H1 (cell line): Measurements from ENCODE around the gene SLAIN2. TPM values are rescaled to one million over a fixed set of nuclear protein-coding genes. Genes with fewer than 3 reads are reported as not detected.

Experiments
- CTCF ChIA-PET: fragments of 300-600 bp; sonication (Branson Sonifier 250); formaldehyde crosslinking; loops from one replicate; lab custom pipeline; 2021; ENCODE audit not compliant: partially characterized antibody; lab: Charles Lee
- POLR2A ChIA-PET: fragments of 300-600 bp; sonication (Branson Sonifier 250); formaldehyde crosslinking; loops from one replicate; lab custom pipeline; 2021; ENCODE audit warnings: inconsistent platforms; ENCODE audit not compliant: partially characterized antibody; lab: Charles Lee
- DNase-seq, 2 experiments: peaks; one replicate each; pipeline versions ENCODE4 v3.0.0 to v3.0.0-alpha.2; 2010 to 2022; ENCODE audit warnings: low spot score in 2 of 2, low read depth in 1 of 2, mixed read lengths in 1 of 2
- FAIRE-seq: peaks from 2 replicates; lab custom pipeline; 2011; peaks lifted over from hg19 to GRCh38; lab: Jason Lieb, UNC
- H2AFZ ChIP-seq: 2 replicates; pipeline ENCODE4 v1.8.1; 2012; ENCODE audit warnings: low read length, inconsistent platforms
- H2AK5ac ChIP-seq: 2 replicates; pipeline ENCODE4 v1.6.1; 2013; ENCODE audit warnings: low read depth, low read length
- H2BK120ac ChIP-seq: replicated peaks from 2 replicates; pipeline ENCODE3; 2013; ENCODE audit warnings: low read depth, low read length, inconsistent platforms
- H2BK12ac ChIP-seq: 2 replicates; pipeline ENCODE4 v1.6.1; 2013; ENCODE audit warnings: low read depth, low read length
- H2BK15ac ChIP-seq: 2 replicates; pipeline ENCODE4 v1.6.1; 2013; ENCODE audit warnings: low read length
- H2BK20ac ChIP-seq: 2 replicates; pipeline ENCODE4 v1.6.1; 2013; ENCODE audit warnings: low read length
- H2BK5ac ChIP-seq: 2 replicates; pipeline ENCODE4 v1.6.1; 2013; ENCODE audit warnings: low read depth, low read length
- H3K14ac ChIP-seq: 2 replicates; pipeline ENCODE4 v1.6.1; 2013; ENCODE audit warnings: inconsistent platforms; ENCODE audit not compliant: insufficient read length
- H3K18ac ChIP-seq: 2 replicates; pipeline ENCODE4 v1.6.1; 2013; ENCODE audit warnings: low read length; ENCODE audit errors: extremely low read depth
- H3K23ac ChIP-seq: 2 replicates; pipeline ENCODE4 v1.6.1; 2013; ENCODE audit warnings: inconsistent platforms; ENCODE audit not compliant: insufficient read length
- H3K23me2 ChIP-seq: 2 replicates; pipeline ENCODE4 v1.6.1; 2013; ENCODE audit warnings: low read depth, low read length
- H3K27ac ChIP-seq: 2 replicates; pipeline ENCODE4 v1.6.1; 2011; ENCODE audit warnings: low read depth, low read length, inconsistent platforms
- H3K27me3 ChIP-seq, 4 experiments: replicated peaks in 1 of 4; 1 replicate in 1 of 4; 2 replicates in 3 of 4; pipeline versions ENCODE4 v1.6.1 to v1.8.1; 2011 to 2013; ENCODE audit warnings: low read length in 3 of 4, mild to moderate bottlenecking in 3 of 4, inconsistent platforms in 2 of 4, mixed read lengths in 2 of 4, moderate library complexity in 1 of 4; ENCODE audit not compliant: control insufficient read depth in 3 of 4, insufficient read depth in 3 of 4; ENCODE audit errors: extremely low read depth in 1 of 4
- H3K36me3 ChIP-seq, 4 experiments: 2 replicates each; pipeline versions ENCODE4 v1.6.1 to v1.8.1; 2011 to 2013; ENCODE audit warnings: mild to moderate bottlenecking in 4 of 4, low read length in 3 of 4, moderate library complexity in 2 of 4, control low read depth in 1 of 4, inconsistent platforms in 1 of 4; ENCODE audit not compliant: insufficient read depth in 4 of 4, control insufficient read depth in 2 of 4
- H3K4ac ChIP-seq: replicated peaks from 2 replicates; pipeline ENCODE3; 2013; ENCODE audit warnings: low read length, low read depth, mixed read lengths, inconsistent platforms; ENCODE audit not compliant: insufficient read length
- H3K4me1 ChIP-seq, 4 experiments: replicated peaks in 1 of 4; 1 replicate in 1 of 4; 2 replicates in 3 of 4; pipeline versions ENCODE4 v1.6.1 to v1.8.1; 2011 to 2013; ENCODE audit warnings: low read length in 3 of 4, inconsistent platforms in 2 of 4, mixed read lengths in 1 of 4; ENCODE audit not compliant: insufficient read depth in 4 of 4, control insufficient read depth in 3 of 4
- H3K4me2 ChIP-seq, 2 experiments: 2 replicates each; pipeline versions ENCODE4 v1.6.1 to v1.8.1; 2011 to 2013; ENCODE audit warnings: low read depth in 2 of 2, low read length in 2 of 2, control low read depth in 1 of 2, inconsistent platforms in 1 of 2, mild to moderate bottlenecking in 1 of 2; ENCODE audit not compliant: insufficient read depth in 1 of 2
- H3K4me3 ChIP-seq, 4 experiments: fragments of 200-600, 300-600 bp in 1 of 4; sonication (generic), shearing (Covaris generic), sonication (Bioruptor Twin) in 1 of 4; 2 replicates each; pipeline versions ENCODE4 v1.5.1 to v1.8.1; 2011 to 2016; ENCODE audit warnings: low read length in 4 of 4, low read depth in 3 of 4, control low read depth in 2 of 4, inconsistent platforms in 2 of 4, mild to moderate bottlenecking in 2 of 4, mixed read lengths in 1 of 4, moderate library complexity in 1 of 4; ENCODE audit not compliant: insufficient read depth in 2 of 4; ENCODE audit errors: extremely low read depth in 1 of 4
- H3K56ac ChIP-seq: replicated peaks from 2 replicates; pipeline ENCODE3; 2013; ENCODE audit warnings: low read depth, mild to moderate bottlenecking, mixed read lengths, low read length, inconsistent platforms; ENCODE audit not compliant: insufficient read length
- H3K79me1 ChIP-seq: 2 replicates; pipeline ENCODE4 v1.6.1; 2013; ENCODE audit warnings: low read depth, low read length, control low read depth
- H3K79me2 ChIP-seq, 2 experiments: 2 replicates each; pipeline versions ENCODE4 v1.6.1 to v1.8.1; 2012 to 2013; ENCODE audit warnings: low read length in 2 of 2, mild to moderate bottlenecking in 2 of 2, inconsistent platforms in 1 of 2; ENCODE audit not compliant: insufficient read depth in 2 of 2, control insufficient read depth in 1 of 2
- H3K9ac ChIP-seq, 4 experiments: replicated peaks in 1 of 4; 1 replicate in 1 of 4; 2 replicates in 3 of 4; pipeline versions ENCODE4 v1.6.1 to v1.8.1; 2011 to 2013; ENCODE audit warnings: low read depth in 3 of 4, low read length in 3 of 4, control low read depth in 2 of 4, mild to moderate bottlenecking in 2 of 4, moderate library complexity in 2 of 4, inconsistent platforms in 1 of 4; ENCODE audit errors: extremely low read depth in 1 of 4
- H3K9me3 ChIP-seq, 2 experiments: 2 replicates each; pipeline versions ENCODE4 v1.6.1 to v1.8.1; 2012 to 2013; ENCODE audit warnings: mild to moderate bottlenecking in 2 of 2, moderate library complexity in 2 of 2, control low read depth in 1 of 2, inconsistent platforms in 1 of 2, low read depth in 1 of 2, low read length in 1 of 2, mixed read lengths in 1 of 2; ENCODE audit not compliant: insufficient read depth in 2 of 2
- H4K20me1 ChIP-seq, 2 experiments: replicated peaks in 1 of 2; 2 replicates each; pipeline versions ENCODE3 to v1.8.1; 2011 to 2013; ENCODE audit warnings: inconsistent platforms in 2 of 2, low read length in 2 of 2, mild to moderate bottlenecking in 1 of 2; ENCODE audit not compliant: insufficient read depth in 2 of 2, control insufficient read depth in 1 of 2
- H4K5ac ChIP-seq: 2 replicates; pipeline ENCODE4 v1.6.1; 2013; ENCODE audit warnings: low read length, low read depth, mixed read lengths, inconsistent platforms; ENCODE audit not compliant: insufficient read length
- H4K8ac ChIP-seq: 2 replicates; pipeline ENCODE4 v1.8.0; 2013; ENCODE audit warnings: mild to moderate bottlenecking, moderate library complexity, low read length, inconsistent platforms; ENCODE audit not compliant: insufficient read depth; ENCODE audit errors: extremely low read depth
- H4K91ac ChIP-seq: replicated peaks from 2 replicates; pipeline ENCODE3; 2013; ENCODE audit warnings: low read length, mixed read lengths, inconsistent platforms; ENCODE audit not compliant: insufficient read length
- CBX5 ChIP-seq: fragments of 300-800, 300-1000 bp; sonication (generic); IDR thresholded peaks from 2 replicates; pipeline ENCODE4 v1.7.1; 2016; ENCODE audit warnings: antibody characterized with exemption, low read length, low read depth
- CHD1 ChIP-seq: IDR thresholded peaks from 2 replicates; pipeline ENCODE4 v1.6.1; 2012; ENCODE audit warnings: low read depth, low read length, improper control_type of control experiment
- EP300 ChIP-seq, 2 experiments: IDR thresholded peaks; 1 replicate in 1 of 2; 2 replicates in 1 of 2; pipeline ENCODE4 v1.6.1; 2011 to 2012; ENCODE audit warnings: low read depth in 2 of 2, low read length in 2 of 2, mild to moderate bottlenecking in 2 of 2, borderline replicate concordance in 1 of 2, inconsistent platforms in 1 of 2, moderate library complexity in 1 of 2
- GABPA ChIP-seq: IDR thresholded peaks from 2 replicates; pipeline ENCODE4 v1.6.1; 2011; ENCODE audit warnings: mild to moderate bottlenecking, low read length, moderate library complexity, borderline replicate concordance; ENCODE audit not compliant: insufficient read depth
- GTF2F1 ChIP-seq: IDR thresholded peaks from 2 replicates; pipeline ENCODE4 v1.6.1; 2012; ENCODE audit warnings: low read depth, low read length, improper control_type of control experiment, borderline replicate concordance
- JUND ChIP-seq: IDR thresholded peaks from 2 replicates; pipeline ENCODE4 v1.6.1; 2011; ENCODE audit warnings: mild to moderate bottlenecking, improper control_type of control experiment, low read length
- PHF8 ChIP-seq: fragments of 200-600 bp; sonication (generic); conservative IDR thresholded peaks from 2 replicates; pipeline ENCODE4 v1.7.1; 2012; ENCODE audit warnings: low read depth, mild to moderate bottlenecking, inconsistent platforms, low read length, moderate library complexity
- POLR2AphosphoS5 ChIP-seq: IDR thresholded peaks from 2 replicates; pipeline ENCODE4 v1.6.1; 2011; ENCODE audit warnings: low read depth, low read length
- ZNF274 ChIP-seq: IDR thresholded peaks from 2 replicates; pipeline ENCODE4 v1.7.0; 2012; ENCODE audit warnings: low read length, borderline replicate concordance; ENCODE audit errors: extremely low read depth
- WGBS, 2 experiments: shearing (Covaris generic) in 1 of 2; methylation state at CpG; one replicate each; pipeline versions ENCODE4 v1.1.6 to v1.1.7; 2013 to 2015; ENCODE audit warnings: low lambda C conversion rate in 2 of 2, mixed read lengths in 2 of 2, inconsistent platforms in 1 of 2, low coverage in 1 of 2, missing lambda C conversion rate in 1 of 2; ENCODE audit not compliant: insufficient replicate concordance in 2 of 2, insufficient coverage in 1 of 2, insufficient read length in 1 of 2; ENCODE audit errors: extremely low coverage in 1 of 2, missing lambda C conversion rate in 1 of 2; 5-methylcytosine and 5-hydroxymethylcytosine counted together
- polyA plus RNA-seq, 7 experiments: library from polyadenylated mRNA; depleted of rRNA in 3 of 7; stranded (reverse) in 5 of 7; unstranded in 2 of 7; fragments of >200 nt in 5 of 7; fragments of 200-250 nt in 2 of 7; gene quantifications; 1 replicate in 5 of 7; 2 replicates in 1 of 7; 4 replicates in 1 of 7; pipeline versions ENCODE4 v1.2.1 to v1.2.3, GENCODE V29; 2011 to 2013; ENCODE audit warnings: missing spikeins in 2 of 7, mixed read lengths in 2 of 7
- total RNA-seq: library from RNA; stranded (reverse); fragmentation: NEBNext Ultra II Directional; extraction: Animal tissue kit (Norgen Biotek cat#: 25700); gene quantifications from 2 replicates; pipeline ENCODE4 v1.2.1, GENCODE V29; 2021
- TF ChIP-seq, protein P1 (sequence below): IDR thresholded peaks from 2 replicates; pipeline ENCODE4 v1.6.1; 2011; ENCODE audit warnings: low read length, improper control_type of control experiment
- TF ChIP-seq, protein P2 (sequence below): IDR thresholded peaks from 2 replicates; pipeline ENCODE4 v1.6.1; 2012; ENCODE audit warnings: low read length, inconsistent platforms

Gene SLAIN2
- total and polyA plus RNA-seq, 2 of the 8 experiments (the other 6 are each of a cell fraction or from before 2014, with no cell fraction given) = 8.2 to 40.0 TPM

DNA sequence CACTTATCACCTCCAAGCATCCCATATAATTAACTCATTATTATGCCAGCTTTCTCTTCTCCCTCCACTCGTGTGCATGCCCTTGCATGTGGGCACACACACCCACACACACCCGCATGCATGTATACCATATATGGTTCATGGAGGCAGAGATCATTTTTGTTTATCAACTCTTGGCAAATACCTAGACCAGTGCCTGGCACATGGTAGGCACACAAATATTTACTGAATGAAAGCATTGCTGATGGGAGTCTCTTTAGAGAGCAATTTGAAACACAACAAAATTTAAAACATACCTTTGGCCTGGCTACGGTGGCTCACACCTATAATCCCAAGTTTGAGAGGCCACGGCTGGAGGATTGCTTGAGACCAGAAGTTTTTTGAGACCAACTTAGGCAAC, 90.7 kb downstream of the SLAIN2 start:
- no peak overlapping the region for H3K18ac ChIP-seq
- no peak overlapping the region for H4K91ac ChIP-seq
- H2BK120ac ChIP-seq = no peak overlapping the region
- peaks cover 0 to 7% (median 2%) of the 10 kb centered on the region in 4 experiments; a peak in 2 of 7 replicates for H3K4me1 ChIP-seq
- H3K23ac ChIP-seq = no peak overlapping the region
- no peaks in the 10 kb centered on the region for H3K79me1 ChIP-seq
- H2AK5ac ChIP-seq = no peak overlapping the region
- no peak overlapping the region for H3K4me3 ChIP-seq
- no peak overlapping the region for H2AFZ ChIP-seq
- no peak overlapping the region for H3K14ac ChIP-seq
- no peak overlapping the region for H2BK15ac ChIP-seq
- no peak overlapping the region for H3K9ac ChIP-seq
- no peaks in the 10 kb centered on the region for H4K20me1 ChIP-seq
- no peak overlapping the region for H4K8ac ChIP-seq
- H3K56ac ChIP-seq = no peak overlapping the region
- FAIRE-seq = no peak
- no peak for DNase-seq
- no peaks in the 10 kb centered on the region for H3K27me3 ChIP-seq
- H2BK12ac ChIP-seq = no peak overlapping the region
- no peaks in the 10 kb centered on the region for H3K79me2 ChIP-seq
- H3K4me2 ChIP-seq = no peak overlapping the region
- ChIA-PET CTCF (interaction anchor here (0.9 kb wide), 1 partner anchor 20 kb away, joined by 3 read pairs; no protein-coding TSS in a partner anchor), POLR2A (no interaction called here)
- no peak overlapping the region for H4K5ac ChIP-seq
- H2BK20ac ChIP-seq = no peak overlapping the region
- H2BK5ac ChIP-seq = no peak overlapping the region
- 88% methylated on average over 4 of the region's 4 CpGs; no CpG with 5 or more reads in 1 of the 2 experiments for WGBS, 2 experiments
- H3K23me2 ChIP-seq = no peaks in the 10 kb centered on the region; the same call in 1 of the 2 replicates
- no peak overlapping the region for H3K27ac ChIP-seq
- H3K36me3 ChIP-seq = no peaks in the 10 kb centered on the region
- no peak overlapping the region for H3K4ac ChIP-seq
- H3K9me3 ChIP-seq = no peaks in the 10 kb centered on the region
- TF ChIP-seq CBX5 = no peak
- TF ChIP-seq JUND = no peak
- no peak for TF ChIP-seq CHD1
- no peak for TF ChIP-seq GTF2F1
- no peak for TF ChIP-seq PHF8
- no peak for TF ChIP-seq EP300 (IDR thresholded peaks at IDR 0.05; ENCODE audit: borderline replicate concordance in 1 of 2, low read depth in 2 of 2, low read length in 2 of 2)
- TF ChIP-seq GABPA = no peak
- TF ChIP-seq, protein P1, sequence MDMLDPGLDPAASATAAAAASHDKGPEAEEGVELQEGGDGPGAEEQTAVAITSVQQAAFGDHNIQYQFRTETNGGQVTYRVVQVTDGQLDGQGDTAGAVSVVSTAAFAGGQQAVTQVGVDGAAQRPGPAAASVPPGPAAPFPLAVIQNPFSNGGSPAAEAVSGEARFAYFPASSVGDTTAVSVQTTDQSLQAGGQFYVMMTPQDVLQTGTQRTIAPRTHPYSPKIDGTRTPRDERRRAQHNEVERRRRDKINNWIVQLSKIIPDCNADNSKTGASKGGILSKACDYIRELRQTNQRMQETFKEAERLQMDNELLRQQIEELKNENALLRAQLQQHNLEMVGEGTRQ = no peak
- TF ChIP-seq ZNF274 = no peak
- TF ChIP-seq, protein P2, sequence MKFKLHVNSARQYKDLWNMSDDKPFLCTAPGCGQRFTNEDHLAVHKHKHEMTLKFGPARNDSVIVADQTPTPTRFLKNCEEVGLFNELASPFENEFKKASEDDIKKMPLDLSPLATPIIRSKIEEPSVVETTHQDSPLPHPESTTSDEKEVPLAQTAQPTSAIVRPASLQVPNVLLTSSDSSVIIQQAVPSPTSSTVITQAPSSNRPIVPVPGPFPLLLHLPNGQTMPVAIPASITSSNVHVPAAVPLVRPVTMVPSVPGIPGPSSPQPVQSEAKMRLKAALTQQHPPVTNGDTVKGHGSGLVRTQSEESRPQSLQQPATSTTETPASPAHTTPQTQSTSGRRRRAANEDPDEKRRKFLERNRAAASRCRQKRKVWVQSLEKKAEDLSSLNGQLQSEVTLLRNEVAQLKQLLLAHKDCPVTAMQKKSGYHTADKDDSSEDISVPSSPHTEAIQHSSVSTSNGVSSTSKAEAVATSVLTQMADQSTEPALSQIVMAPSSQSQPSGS = no peak
- TF ChIP-seq POLR2AphosphoS5 = no peak
